Stimulated activated CD4-positive, alpha-beta T cell treated with anti-CD3 and anti-CD28 coated beads, TNF-alpha, amount 100 ng/mL, for 1 hour (primary cell): ENCODE measurements around the gene F2R.
"Not testable (repeated sequence)": the region's sequence is repeated elsewhere in the genome, so short reads cannot be mapped to it uniquely, and the experiment has no call there.

Experiments
- DNase-seq, 3 donors: peaks; one replicate each; pipeline ENCODE4 v3.0.0-alpha.2; 2020; ENCODE audit warnings: low read depth in 3 of 3, low spot score in 1 of 3

Gene F2R

DNA sequence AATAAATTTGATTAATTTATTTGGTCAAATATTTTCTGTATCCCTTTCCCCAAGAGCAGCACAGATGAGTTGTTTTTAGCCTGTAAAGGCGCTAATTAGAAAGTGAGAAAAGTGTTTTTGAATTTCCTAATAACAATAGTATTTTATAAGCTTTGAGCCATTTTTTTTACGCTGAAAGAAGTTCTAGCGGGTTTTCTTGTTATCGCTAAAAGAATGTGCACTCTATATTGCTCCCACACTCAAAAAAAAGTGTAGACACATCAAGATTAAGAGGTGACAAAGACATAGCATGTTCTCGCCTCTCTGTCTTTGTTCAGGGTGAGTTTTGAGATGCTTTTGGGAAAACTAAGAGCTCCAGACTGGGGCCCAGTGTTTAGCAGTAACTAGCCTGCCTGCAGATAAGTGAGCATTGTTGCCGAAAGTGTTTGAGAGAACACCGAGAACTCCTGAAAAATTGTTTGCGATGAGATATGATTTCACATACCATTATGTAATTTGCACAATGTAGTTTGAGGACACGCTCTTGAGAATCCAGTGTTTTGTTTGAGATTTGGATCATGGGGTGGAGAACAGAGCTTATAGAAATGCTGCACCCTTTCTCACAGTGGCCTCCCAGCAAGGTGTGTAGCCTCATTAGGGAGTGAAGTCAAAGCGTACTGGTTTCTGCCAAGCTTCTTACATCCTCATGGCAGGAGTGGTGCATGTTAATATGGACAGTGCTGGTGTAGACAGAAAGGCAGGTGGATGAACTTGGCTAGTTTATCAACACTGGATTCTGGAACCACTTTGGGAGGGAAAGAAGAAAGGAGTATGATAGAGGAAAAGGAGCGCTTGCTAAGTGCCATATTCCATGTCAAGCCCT, 1.5 kb downstream of the F2R start:
- DNase-seq, result no peak

DNA sequence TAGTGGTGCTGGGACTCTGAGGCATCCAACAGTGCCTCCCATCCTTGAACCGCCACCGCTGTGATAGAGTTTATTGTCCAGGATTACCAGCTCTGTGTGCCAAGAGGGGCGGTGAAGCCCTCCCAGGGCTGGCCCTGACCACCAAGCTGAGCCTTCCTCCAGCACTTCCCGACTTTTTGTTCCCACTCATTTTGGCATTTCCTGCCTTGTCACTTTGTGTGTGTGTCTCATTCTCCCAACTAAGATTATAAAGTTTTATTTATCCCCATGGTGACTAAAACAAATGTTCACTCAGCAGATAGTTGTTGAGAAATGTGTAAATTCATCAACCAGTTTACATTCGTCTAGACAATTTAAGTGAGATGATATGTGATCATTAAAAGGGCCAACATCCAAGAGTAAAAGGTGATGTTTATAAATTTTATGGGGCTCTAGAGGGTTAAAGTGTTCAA, 2.5 kb downstream of the F2R start:
- no peak for DNase-seq

DNA sequence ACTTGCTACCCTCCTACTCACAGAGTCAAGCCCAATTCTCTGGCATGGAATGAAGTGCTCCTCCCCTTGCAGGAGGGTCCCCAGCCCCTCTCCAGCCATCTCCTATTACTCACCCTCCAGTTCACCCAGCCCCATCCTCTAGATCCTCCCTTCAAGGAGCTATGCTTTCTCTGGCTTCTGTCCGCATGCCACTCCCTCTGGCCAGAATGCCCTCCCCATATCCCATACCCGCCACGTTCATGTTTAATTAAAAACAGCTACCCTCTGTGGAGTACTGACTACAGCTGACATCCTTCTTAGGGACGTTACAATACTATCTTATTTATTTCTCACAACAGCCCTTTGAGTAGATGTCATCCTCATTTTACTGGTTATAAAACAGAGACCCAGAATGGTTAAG, 3.0 kb downstream of the F2R start:
- DNase-seq, result no peak

DNA sequence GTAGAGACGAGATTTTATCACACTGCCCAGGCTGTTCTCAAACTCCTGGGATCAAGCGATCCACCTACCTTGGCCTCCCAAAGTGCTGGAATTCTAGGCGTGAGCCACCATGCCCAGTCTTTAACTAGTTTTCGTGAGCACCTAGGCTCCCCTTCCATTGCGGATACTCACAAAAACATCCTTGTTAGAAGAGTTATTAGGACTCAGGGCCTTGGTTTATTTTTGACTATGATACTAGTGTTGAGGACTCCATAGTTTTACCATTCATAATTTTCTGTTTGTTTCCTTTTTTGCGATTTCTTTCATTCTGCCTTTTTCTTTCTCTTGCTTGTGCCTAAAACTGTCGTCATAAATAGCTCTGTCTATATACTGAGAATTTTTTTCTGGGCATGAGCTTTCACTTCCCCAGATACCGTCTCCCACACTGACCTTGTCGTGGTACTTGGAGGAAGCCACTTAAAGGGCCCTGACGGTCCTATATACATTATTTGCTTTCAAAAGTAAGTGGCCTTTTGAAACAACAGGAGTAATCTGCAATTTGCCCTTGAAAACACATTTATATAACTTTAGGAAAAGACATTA, 5.2 kb downstream of the F2R start:
- no peak for DNase-seq

DNA sequence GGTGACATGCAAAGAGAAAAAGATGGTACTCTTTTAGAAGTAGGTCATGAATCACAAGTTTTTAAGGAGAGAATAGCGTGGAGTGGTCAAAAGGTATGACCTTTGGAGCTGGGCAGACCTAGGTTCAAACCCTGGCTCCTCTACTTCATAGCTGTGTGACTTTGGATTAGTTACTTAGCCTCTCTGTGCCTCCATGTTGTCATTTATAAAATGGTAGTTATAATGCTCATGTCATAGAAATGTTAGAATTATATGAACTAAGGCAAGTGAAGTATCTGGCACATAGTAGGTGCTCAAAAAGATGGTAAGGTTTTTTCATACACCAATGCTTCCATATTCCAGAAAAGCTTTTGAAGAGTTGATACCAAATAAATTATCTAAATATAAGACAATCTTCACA, 7.3 kb downstream of the F2R start:
- no peak for DNase-seq

DNA sequence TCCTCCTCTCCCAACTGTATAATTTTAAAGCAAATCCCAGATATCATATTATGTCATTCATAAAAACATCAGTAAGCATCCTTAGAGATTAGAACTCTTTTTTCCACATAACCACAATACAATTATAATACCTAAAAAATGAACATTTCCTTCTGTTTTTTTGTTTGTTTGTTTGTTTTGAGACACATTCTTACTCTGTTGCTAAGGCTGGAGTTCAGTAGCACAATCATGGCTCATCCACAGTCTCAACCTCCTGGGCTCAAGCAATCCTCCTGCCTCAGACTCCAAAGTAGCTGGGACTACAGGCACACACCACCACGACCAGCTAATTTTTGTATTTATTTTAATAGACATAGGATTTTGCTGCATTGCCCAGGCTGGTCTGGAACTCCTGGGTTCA, 8.0 kb downstream of the F2R start:
- DNase-seq, result no peak

DNA sequence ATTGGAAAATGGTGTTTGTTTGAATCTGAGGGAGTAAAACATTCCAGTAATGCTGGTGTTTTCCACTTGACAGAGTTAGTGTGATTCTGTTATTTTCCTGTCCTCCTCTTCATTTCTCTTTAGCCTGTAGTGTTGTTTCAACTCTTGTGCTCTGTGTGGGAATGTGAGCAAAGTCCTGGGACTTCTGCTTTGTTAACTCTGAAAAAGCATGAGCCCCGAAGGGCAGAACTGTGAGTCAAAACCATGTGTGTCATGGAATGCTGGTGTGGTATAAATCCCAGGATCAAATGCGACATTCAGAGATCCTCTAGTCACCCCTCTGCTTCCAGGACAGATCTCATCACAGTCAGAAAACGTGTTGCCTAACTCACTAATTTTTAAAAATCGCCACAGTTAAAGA, 8.9 kb downstream of the F2R start:
- no peak for DNase-seq

DNA sequence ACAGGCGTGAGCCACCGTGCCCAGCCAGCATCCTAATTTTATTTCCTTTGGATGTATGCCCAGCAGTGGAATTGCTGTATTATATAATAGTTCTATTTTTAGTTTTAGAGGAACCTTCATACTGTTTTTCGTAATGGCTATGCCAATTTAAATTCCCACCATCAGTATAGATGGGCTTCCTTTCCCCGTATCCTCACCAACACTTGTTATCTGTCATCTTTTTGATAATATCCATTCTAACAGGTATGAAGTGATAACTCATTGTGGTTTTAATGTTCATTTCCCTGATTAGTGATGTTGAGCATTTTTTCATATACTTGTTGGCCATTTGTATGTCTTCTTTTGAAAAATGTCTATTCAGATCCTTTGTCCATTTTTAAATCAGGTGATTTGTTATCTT, 13.0 kb downstream of the F2R start:
- DNase-seq, result no peak

DNA sequence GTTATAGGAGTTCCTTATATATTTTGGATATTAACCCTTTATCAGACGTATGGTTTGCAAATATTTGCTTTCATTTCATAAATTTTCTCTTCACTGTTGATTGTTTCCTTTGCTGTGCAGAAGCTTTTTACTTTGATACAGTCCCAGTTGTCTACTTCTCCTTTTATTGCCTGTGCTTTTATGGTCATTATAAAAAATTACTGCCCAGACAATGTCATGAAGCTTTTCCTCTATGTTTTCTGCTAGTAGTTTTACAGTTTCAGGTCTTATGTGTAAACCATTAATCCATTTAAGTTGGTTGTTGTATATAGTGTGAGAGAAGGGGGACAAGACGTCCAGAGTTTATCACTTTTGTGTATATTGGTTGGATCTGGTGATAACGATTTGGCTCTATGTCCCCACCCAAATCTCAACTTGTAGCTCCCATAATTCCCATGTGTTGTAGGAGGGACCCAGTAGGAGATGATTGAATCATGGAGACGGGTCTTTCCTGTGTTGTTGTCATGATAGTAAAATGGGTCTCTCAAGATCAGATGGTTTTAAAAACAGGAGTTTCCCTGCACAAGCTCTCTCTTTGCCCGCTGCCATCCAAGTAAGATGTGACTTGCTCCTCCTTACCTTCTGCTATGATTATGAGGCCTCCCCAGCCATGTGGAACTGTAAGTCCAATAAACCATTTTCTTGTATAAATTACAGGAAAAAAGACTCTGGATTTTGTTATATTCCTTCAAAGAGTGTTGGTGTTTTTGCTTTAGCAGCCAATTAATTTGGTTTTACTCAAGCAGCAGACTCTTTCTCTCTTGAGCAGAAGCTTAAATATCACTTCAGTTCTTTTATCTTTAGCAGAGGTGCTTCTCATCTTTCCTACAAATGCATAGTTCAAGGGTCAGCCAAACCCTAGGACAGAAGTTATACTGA, 13.7 kb downstream of the F2R start:
- no peak for DNase-seq

DNA sequence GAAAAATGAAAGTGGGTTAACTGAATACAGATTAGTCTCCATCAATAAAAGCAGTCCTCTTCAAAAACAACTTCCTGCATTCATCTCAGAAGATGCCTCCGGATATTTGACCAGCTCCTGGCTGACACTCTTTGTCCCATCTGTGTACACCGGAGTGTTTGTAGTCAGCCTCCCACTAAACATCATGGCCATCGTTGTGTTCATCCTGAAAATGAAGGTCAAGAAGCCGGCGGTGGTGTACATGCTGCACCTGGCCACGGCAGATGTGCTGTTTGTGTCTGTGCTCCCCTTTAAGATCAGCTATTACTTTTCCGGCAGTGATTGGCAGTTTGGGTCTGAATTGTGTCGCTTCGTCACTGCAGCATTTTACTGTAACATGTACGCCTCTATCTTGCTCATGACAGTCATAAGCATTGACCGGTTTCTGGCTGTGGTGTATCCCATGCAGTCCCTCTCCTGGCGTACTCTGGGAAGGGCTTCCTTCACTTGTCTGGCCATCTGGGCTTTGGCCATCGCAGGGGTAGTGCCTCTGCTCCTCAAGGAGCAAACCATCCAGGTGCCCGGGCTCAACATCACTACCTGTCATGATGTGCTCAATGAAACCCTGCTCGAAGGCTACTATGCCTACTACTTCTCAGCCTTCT, 16.6 kb downstream of the F2R start:
- DNase-seq, result no peak

DNA sequence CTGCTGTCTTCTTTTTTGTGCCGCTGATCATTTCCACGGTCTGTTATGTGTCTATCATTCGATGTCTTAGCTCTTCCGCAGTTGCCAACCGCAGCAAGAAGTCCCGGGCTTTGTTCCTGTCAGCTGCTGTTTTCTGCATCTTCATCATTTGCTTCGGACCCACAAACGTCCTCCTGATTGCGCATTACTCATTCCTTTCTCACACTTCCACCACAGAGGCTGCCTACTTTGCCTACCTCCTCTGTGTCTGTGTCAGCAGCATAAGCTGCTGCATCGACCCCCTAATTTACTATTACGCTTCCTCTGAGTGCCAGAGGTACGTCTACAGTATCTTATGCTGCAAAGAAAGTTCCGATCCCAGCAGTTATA, 17.1 kb downstream of the F2R start:
- DNase-seq, result no peak

DNA sequence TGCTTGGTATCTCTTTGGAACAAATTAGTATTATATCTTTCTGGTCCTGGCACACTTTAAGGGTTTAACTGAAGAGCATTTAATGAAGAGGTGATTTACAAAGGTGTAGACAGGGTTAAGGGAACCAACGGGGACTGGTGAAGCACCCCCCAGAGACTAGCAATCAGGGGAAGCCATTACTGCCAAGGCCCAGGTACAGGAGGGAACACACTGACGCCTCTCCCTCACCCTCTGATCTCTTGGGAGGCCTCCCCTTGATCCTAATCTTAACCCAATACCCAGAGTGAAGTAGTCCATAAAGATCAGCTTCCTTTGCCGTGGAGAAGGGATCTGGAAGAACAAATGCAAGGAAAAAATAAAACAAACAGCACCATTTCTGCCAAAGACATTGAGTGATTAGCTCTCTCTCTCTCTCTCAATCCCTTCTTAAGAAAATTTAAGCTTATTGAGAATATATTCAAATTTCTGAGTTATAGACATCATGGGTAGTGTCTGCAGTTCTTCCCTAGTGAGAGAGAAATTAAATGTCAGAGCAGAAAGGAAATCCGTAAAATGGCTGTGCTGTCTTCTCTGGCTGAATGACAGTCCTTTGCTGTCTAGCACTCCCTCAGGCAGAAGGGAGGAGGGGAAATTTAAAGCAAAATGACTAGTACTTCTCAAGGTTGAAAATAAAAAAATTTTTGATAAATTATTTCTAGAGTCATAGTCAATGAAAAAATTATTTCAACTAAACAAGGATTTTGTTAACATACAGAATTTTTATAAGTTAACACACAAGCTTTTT, 20.0 kb downstream of the F2R start:
- DNase-seq, result no peak

DNA sequence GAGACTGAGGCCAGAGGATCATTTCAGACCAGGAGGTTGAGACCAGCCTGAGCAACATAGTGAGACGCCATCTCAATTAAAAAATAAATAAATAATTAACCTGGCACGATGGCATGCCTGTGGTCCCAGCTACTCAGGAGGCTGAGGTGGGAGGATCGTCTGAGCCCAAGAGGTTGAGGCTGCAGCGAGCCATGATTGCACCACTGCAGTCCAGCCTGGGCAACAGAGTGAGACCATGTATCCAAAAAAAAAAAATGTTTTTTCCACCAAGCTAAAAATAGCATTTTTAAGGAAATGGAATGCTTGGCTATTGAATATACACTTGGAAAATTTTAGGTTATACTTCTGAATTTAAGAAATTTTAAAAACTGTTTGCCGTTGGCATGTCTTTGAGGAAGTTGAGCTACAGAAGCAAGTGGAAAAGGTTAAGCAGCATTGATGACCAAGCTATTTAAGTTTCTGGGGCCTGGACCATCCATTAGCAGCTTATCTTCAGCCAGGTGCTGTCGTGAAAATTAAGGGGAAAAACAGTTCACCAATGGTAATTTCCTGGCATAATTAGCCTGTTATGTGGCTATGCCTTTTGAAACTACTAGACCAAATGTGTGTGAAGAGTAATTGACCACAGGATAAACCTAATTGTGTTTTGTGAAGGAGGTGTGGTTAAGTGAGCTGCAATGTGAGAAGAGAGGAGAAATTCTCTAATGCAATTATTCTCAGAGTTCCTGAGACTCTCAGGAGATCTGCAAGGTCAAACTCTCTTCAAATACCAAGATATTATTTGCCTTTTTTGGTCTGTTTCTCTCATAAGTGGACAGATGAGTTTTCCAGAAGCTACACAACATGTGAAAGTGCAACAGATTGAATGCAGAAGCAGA, 21.0 kb downstream of the F2R start:
- DNase-seq, result no peak

DNA sequence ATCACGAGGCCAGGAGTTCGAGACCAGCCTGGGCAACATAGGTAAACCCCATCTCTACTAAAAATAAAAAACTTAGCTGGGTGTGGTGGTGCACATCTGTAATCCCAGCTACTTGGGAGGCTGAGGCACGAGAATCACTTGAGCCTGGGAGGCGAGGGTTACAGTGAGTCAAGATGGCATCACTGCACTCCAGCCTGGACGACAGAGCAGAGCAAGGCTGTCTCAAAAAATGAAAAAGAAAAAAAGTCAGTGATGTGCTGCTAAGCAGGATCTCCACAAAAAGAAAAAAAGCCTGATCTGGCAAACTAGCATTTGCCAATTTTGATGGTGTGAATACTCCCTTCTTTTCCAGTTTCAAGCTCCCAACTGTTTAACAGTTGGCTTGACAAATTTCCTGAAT, 21.9 kb downstream of the F2R start:
- no peak for DNase-seq

DNA sequence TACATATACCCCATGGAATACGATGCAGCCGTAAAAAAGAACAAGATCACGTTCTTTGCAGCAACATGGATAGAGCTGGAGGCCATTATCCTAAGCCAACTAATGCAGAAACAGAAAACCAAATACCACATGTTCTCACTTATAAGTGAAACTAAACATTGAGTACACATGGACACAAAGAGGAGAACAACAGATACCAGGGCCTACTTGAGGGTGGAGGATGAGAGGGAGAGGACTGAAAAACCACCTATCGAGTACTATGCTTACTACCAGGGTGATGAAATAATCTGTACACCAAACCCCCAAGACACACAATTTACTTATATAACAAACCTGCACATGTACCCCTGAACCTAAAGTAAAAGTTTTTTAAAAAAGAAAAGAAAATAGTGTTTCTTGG, 25.6 kb downstream of the F2R start:
- DNase-seq, result not testable (repeated sequence)

DNA sequence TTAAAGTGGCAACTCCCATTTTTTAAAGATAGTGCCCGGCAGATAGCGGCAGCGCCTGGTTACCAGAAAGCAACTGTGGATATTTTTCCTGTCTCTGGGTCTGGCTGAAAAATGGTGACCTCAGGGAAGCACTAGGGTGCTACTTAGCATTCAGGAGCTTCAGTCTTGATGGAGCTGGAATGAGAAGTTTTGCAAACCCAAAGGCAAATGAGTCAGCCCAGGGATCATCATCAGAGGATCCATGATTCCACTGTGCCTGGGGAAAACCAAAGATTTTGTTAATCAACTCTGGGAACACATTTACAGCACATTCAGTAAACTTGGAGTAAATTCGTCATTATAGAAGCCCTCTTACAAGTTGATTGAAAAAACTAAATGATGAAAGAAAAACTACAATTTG, 26.7 kb downstream of the F2R start:
- DNase-seq, result no peak

DNA sequence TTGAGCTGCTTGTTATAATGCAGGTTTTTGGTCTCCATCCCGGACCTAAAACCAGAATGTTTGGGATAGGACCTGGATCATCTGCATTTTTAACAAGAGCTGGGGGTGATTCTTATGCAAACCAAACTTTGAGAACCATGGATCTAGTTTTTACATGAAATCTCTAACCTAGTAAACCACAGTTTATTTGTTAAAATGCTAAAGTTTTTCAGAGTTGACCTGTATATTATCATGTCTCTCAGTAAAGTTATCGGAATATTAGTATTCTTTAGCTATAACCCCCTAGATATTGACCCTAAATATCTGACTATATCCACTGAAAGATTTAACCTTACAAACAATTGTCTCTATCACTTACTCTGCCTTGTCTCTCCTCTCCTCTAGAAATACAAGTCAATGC, 28.7 kb downstream of the F2R start:
- no peak for DNase-seq

DNA sequence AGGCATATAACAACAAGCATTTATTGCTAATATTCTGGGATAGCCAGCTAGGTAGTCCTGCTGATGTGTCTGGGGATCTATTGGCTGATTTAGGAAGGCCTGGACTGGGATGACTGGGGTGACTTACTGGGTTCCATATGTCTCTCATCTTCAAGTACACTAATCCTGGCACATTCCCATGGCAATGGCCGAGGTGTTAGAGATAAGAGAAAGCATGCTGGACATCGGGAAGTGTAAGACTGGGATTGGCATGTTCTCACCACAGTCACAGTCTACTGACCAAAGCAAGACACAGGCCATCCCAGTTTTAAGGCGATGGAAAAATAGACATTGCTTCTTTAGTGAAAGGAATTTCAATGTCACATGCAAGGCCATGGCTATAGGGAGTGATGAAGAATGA, 29.7 kb downstream of the F2R start:
- no peak for DNase-seq

DNA sequence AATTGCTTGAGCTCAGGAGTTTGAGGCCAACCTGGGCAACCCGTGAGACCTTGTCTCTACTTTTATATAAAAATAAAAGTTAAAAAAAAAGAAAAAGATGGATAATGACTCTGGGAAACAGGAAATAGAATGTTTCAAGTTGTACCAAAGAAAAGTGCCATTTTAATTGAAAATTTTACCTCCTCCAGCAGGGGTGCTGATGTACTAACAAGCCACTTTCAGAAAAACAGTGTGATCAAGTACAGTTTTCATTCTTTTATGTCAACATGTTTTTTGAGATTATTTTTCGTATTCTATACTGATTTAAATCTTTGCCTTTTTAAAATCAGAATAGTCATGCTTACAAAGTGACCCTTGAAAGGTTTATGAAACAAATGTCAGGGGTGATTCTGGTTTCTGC, 30.8 kb downstream of the F2R start:
- no peak for DNase-seq

DNA sequence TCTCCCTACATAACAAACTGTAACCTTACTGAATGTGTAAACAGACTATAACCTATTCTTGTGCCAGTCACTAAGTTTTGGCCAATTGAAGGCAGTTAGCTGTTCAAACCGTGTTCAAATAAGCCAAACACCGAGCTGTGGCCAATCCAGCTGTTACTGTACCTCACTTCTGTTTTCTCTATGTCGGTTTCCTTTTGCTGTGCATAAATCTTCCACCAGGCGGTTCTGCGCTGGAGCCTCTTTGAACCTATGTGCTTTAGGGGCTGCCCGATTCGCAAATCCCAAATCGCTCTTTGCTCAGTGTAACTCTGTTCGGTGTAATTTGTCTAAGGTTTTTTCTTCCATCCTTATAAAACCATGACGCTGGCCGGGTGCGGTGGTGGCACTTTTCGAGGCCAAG, 31.8 kb downstream of the F2R start:
- DNase-seq, result no peak
